ENCODE measurements around the gene TRRAP. TPM values are rescaled to one million over a fixed set of nuclear protein-coding genes. Genes with fewer than 3 reads are reported as not detected.
"Not testable (repeated sequence)": the region's sequence is repeated elsewhere in the genome, so short reads cannot be mapped to it uniquely, and the experiment has no call there.

The TRRAP gene
- 30.9 TPM for total RNA-seq
- long read RNA-seq, partial matches to known transcripts: 9 of 33 reads
- long read RNA-seq, other reads (novel, unspliced or antisense): 24 of 33 reads

DNA sequence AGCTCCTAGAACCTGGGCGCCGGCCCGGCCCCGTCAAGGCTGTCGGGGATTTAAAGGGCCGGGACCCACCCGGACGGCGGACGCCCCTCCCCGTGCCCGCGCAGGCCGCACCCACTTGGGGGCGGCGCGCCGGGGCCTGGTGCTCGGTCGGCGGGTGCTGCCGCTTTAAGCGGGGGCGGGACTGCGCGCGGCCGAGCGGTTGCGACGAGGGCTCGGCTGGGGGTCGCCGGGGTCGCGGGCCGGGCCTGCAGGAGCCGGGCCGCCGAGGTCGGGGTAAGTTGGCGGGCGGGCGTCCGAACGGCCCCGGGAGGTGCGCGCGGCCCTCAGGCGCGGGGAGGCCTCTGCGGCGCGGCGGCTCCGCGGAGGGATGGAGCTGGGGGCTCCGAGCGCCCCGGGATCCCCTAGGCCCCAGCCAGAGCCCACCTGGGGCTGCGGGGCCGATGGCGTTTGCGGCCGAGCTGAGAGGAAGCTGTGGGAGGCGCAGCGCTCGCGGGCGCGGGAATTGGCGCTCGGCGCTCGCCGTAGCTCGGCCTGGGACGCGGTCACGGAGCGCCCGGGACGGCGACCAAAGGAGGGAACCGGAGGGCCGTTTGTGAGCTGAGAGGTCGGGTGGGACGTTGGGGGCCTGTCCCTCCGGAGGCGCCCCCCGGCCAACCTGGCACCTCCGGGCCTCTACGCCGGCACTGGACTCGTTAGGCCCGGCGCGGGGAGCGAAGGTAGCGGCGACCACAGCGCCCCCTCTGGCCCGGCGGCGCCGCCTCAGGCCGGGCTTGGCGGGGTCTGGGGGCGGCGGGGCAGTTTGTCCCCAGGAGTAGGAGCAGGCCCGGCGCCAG lies at the start of gene TRRAP:
Gene TRRAP, plus strand, starts transcription at position 168 of the 833 bp plus-strand sequence. CDS start 2,619 bp downstream, outside the sequence.
- DNase-seq (ENCODE audit: low spot score): peak; percentile 93

GRCh38 chr7:98830972-98831548 lies 47.3 kb upstream of the TRRAP start:
- no peak for DNase-seq (ENCODE audit: low spot score)

DNA sequence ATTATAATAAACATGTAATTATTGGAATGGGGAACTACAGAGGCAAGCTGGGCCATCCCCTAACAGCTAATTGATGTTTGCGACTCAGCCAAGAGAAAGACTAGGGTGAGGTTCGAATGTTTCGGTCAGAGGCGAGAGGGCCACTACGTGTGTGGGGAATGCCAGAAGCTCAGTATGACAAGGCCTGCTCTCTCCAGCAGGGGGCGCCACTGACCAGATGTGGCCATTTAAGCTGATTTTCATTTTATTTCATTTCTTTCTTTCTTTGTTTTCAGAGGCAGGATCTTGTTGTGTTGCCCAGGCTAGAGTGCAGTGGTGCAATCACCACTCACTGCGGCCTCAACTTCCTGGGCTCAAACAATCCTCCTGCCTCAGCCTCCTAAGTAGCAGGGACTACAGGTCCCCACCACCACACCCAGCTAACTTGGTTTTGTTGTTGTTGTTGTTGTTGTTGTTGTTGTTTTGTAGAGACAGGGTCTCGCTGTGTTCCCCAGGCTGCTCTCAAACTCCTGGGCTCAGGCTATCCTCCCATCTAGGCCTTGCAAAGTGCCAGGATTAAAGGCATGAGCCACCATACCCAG lies 46.6 kb upstream of the TRRAP start:
- DNase-seq (ENCODE audit: low spot score): no peak

DNA sequence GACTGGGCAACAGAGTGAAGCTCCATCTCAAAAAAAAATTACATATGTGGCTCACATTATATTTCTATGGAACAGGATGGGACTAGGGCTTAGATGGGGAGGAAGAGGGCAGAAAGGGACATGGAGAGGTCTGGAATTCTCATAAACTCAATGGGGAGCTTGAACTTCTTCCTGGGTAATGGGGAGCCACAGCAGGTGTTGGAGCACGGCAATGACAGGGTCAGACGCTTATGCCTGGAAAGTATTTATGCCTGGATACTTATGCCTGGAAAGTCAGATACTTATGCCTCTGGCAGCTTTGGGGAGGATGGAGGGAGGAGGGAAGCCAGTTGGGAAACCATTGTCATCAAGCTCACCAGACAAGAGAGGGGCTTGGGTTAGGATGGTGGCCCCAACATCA lies 45.3 kb upstream of the TRRAP start:
- DNase-seq (ENCODE audit: low spot score): no peak

GRCh38 chr7:98834949-98835348 lies 43.4 kb upstream of the TRRAP start:
- no peak for DNase-seq (ENCODE audit: low spot score)

DNA sequence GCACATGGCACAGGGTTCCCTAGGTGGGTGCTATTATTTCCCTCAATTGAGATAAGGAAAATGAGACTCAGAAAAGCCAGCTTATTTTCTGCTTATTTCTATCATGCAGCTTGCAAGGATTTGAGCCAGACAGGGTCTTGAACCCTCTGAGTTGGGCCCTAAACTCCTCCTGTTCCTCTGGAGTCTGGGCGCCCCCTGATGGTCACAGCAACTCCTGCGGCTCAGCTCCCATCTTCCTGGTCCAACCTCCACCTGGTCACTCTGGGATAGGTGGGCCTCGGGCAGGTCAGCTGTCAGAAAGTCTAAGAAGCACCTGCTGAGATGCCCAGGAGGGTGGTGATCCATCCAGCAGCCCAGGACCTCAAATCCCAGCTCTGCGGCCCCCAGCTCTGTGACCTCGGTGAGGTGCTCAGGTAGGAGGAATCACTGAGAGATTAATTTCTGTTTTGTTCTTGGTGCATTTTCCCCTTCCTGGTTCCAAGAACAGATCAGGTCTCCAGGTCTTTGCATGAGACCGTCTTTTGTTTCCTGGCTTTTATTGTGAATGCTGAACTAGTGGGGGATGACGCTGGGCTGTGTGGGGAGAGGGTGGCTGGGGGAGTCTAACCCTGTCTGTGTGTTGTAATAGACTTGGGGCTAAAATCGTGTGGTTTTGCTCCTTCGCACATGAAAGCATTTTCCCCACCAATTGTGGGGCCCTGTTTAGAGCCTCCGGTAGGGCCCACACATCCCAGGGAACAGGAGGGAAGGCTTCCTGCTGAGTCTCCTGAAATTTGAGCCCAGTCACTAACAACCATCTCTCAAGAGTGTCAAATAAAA lies 41.3 kb upstream of the TRRAP start:
- DNase-seq (ENCODE audit: low spot score): no peak

- no peak for DNase-seq (ENCODE audit: low spot score)
Observed at GRCh38 chr7:98837630-98837972, 40.7 kb upstream of the TRRAP start.

- no peak for DNase-seq (ENCODE audit: low spot score)
Observed at GRCh38 chr7:98840096-98840495, 38.2 kb upstream of the TRRAP start.

- no peak for DNase-seq (ENCODE audit: low spot score)
Observed at GRCh38 chr7:98840722-98841121, 37.6 kb upstream of the TRRAP start.

- peak; percentile 90 for DNase-seq (ENCODE audit: low spot score)
Observed at GRCh38 chr7:98841179-98841997, 36.9 kb upstream of the TRRAP start.

DNA sequence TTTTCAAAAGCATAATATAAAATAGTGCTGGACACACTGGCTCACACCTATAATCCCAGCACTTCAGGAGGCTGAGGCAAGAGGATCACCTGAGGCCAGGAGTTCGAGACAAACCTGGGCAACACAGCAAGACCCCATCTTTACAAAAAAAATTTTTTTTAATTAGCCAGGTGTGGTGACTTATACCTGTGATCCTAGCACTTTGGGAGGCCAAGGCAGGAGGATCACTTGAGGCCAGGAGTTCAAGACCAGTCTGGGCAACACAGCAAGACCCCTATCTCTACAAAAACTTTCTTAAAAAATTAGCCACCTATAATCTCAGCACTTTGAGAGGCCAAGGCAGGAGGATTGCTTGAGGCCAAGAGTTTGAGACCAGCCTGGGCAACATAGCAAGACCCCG lies 35.8 kb upstream of the TRRAP start:
- not testable (repeated sequence) for DNase-seq (ENCODE audit: low spot score)

DNA sequence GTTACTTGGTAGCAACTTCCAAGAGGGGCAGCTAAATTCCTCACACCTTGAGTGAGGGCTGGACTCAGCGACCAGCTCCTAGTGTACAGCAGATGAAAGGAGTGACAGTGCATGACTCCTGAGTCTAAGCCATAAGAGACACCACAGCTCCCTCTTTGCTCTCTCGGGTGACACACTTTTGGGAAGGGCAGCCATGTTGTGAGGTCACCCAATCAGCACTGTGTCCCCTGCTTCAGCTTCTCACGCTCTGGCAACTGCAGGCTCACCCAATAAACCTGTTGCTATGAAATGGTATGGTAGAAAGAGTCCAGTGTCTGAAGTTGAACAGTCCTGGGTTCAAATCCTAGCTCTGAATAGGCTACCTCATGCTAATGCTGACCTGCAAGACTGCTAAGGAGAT lies 29.4 kb upstream of the TRRAP start:
- no peak for DNase-seq (ENCODE audit: low spot score)

GRCh38 chr7:98852826-98853225 lies 25.5 kb upstream of the TRRAP start:
- DNase-seq (ENCODE audit: low spot score): no peak

GRCh38 chr7:98855610-98856422 lies 22.5 kb upstream of the TRRAP start:
- DNase-seq (ENCODE audit: low spot score): no peak

- no peak for DNase-seq (ENCODE audit: low spot score)
Observed at GRCh38 chr7:98860071-98860470, 18.3 kb upstream of the TRRAP start.

GRCh38 chr7:98862203-98862602 lies 16.1 kb upstream of the TRRAP start:
- no peak for DNase-seq (ENCODE audit: low spot score)

DNA sequence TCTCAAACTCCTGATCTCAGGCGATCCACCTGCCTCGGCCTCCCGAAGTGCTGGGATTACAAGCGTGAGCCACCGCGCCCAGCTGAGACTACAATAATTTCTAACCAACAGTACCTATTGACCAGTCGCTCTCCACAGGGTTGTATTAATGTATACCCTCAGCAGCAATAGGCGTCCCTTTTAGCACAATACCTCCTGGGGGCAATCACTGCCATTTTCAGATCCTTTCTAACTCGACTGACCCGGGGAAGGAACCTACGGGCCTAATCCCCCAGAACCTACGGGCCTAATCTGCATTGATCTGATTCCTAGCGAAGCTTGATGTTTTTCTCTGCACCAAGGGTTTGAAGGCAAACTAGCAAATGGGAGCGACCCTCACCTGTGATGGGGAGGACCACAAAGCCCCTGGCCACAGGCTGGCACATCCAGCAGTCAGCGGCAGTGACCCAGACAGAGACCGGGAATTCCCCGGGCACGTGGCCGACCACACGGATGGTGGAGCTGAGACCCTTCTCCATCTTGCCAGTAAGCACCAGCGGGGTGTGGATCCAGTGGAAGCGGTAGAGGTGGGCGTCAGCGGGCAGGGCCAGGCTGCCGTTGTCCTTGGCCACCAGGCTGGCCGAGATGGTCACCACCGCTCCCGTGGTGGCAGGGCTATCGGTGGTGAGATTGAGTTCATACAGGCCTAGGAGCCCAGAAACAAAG lies 15.5 kb upstream of the TRRAP start:
- no peak for DNase-seq (ENCODE audit: low spot score)

DNA sequence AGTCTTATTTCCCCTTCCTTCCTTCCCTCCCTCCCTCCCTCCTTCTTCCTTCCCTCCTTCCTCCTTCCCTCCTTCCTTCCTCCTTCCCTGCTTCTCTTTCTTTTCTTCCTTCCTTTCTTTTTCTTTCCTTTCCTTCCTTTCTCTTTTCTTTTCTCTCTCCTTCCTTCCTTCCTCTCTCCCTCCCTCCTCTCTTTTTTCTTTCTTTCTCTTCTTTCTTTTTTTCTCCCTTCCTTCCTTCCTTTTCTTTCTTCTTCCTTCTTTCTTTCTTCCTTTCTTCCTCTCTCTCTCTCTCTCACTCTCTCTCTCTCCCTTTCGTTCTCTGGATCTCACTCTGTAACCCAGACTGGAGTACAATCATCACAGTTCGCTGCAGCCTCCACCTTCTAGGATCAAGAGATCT lies 14.7 kb upstream of the TRRAP start:
- no peak for DNase-seq (ENCODE audit: low spot score)

Measured in mesenteric fat pad (tissue), 1 donor.